Naive thymus-derived CD4-positive, alpha-beta T cell (primary cell): ENCODE data around the gene NBR1. TPM values are rescaled to one million over a fixed set of nuclear protein-coding genes. Genes with fewer than 3 reads are reported as not detected.
A peak's percentile ranks its signal among the peaks of the same experiment; 100 is the strongest.

Experiments used
- ATAC-seq: fragments of 150-1000 bp; cut with Tn5 transposase; 2 replicates; pipeline ENCODE4 v1.10.0; 2021; ENCODE audit warnings: mild to moderate bottlenecking, moderate library complexity
- CTCF ChIA-PET: fragments of 350-600 bp; sonication (Branson Sonifier 250); formaldehyde crosslinking; loops from one replicate; lab custom pipeline; 2021; ENCODE audit warnings: antibody characterized with exemption; lab: Charles Lee
- POLR2A ChIA-PET: fragments of 350-600 bp; sonication (Branson Sonifier 250); formaldehyde crosslinking; loops from one replicate; lab custom pipeline; 2021; ENCODE audit warnings: antibody characterized with exemption, inconsistent platforms; lab: Charles Lee
- DNase-seq, 9 donors: peaks; one replicate each; pipeline versions ENCODE4 v3.0.0 to v3.0.0-alpha.2; 2020 to 2022; ENCODE audit warnings: mixed read lengths in 1 of 9
- H3K27ac ChIP-seq: one replicate; pipeline ENCODE4 v1.7.0; 2013; ENCODE audit warnings: mild to moderate bottlenecking, low read depth, low read length, moderate library complexity
- H3K27me3 ChIP-seq, 2 donors: one replicate each; pipeline ENCODE4 v1.7.0; 2013; ENCODE audit warnings: low read length in 2 of 2, mild to moderate bottlenecking in 2 of 2, moderate library complexity in 2 of 2; ENCODE audit not compliant: control insufficient read depth in 2 of 2, insufficient read depth in 2 of 2
- H3K36me3 ChIP-seq, 3 experiments: 1 replicate in 2 of 3; 2 replicates in 1 of 3; pipeline ENCODE4 v1.7.0; 2013; ENCODE audit warnings: low read length in 3 of 3, mild to moderate bottlenecking in 3 of 3, moderate library complexity in 1 of 3; ENCODE audit not compliant: insufficient read depth in 3 of 3, control insufficient read depth in 2 of 3
- H3K4me1 ChIP-seq, 2 donors: one replicate each; pipeline ENCODE4 v1.7.0; 2013; ENCODE audit warnings: low read length in 2 of 2, mild to moderate bottlenecking in 2 of 2, moderate library complexity in 1 of 2; ENCODE audit not compliant: control insufficient read depth in 2 of 2, insufficient read depth in 2 of 2
- H3K4me3 ChIP-seq: 2 replicates; pipeline ENCODE4 v1.7.0; 2013; ENCODE audit warnings: mild to moderate bottlenecking, low read length
- H3K9me3 ChIP-seq, 3 experiments: 1 replicate in 2 of 3; 2 replicates in 1 of 3; pipeline ENCODE4 v1.7.0; 2013; ENCODE audit warnings: low read length in 3 of 3; ENCODE audit not compliant: control insufficient read depth in 2 of 3
- H3K27ac Mint-ChIP-seq, 9 donors: one replicate each; pipeline ENCODE4 v1.8.0; 2020 to 2022; ENCODE audit warnings: mixed read lengths in 9 of 9, mild to moderate bottlenecking in 8 of 9, moderate library complexity in 5 of 9, inconsistent platforms in 2 of 9
- H3K27me3 Mint-ChIP-seq, 5 donors: one replicate each; pipeline ENCODE4 v1.8.0; 2021 to 2022; ENCODE audit warnings: mixed read lengths in 5 of 5, mild to moderate bottlenecking in 1 of 5
- H3K36me3 Mint-ChIP-seq, 5 donors: one replicate each; pipeline ENCODE4 v1.8.0; 2020 to 2022; ENCODE audit warnings: mixed read lengths in 5 of 5, mild to moderate bottlenecking in 3 of 5, inconsistent platforms in 1 of 5
- H3K4me1 Mint-ChIP-seq, 7 donors: one replicate each; pipeline ENCODE4 v1.8.0; 2020 to 2022; ENCODE audit warnings: mixed read lengths in 7 of 7, mild to moderate bottlenecking in 3 of 7, inconsistent platforms in 1 of 7
- H3K4me3 Mint-ChIP-seq, 10 donors: one replicate each; pipeline ENCODE4 v1.8.0; 2020 to 2022; ENCODE audit warnings: mild to moderate bottlenecking in 10 of 10, mixed read lengths in 10 of 10, moderate library complexity in 6 of 10, inconsistent platforms in 2 of 10
- H3K9me3 Mint-ChIP-seq, 11 donors: one replicate each; pipeline ENCODE4 v1.8.0; 2020 to 2022; ENCODE audit warnings: mixed read lengths in 11 of 11, mild to moderate bottlenecking in 4 of 11, inconsistent platforms in 1 of 11, moderate library complexity in 1 of 11
- intact Hi-C, 2 donors: fragments of 100-400 bp; cut with micrococcal nuclease; formaldehyde crosslinking; loops; one replicate each; pipeline ENCODE4 v1.15.1; 2023
- polyA plus RNA-seq, 2 donors: library from polyadenylated mRNA; unstranded; fragments of 300-500 nt; fragmentation: Illumina TruSeq; gene quantifications; one replicate each; pipeline ENCODE4 v1.2.3, GENCODE V29; 2021
- total RNA-seq, 6 experiments: library from RNA in 5 of 6; stranded (reverse) in 5 of 6; gene quantifications; 1 replicate in 5 of 6; 2 replicates in 1 of 6; pipeline ENCODE4 v1.2.3 and lab custom pipeline; 2021 to 2026

The NBR1 gene
- total and polyA plus RNA-seq, 7 experiments from 2014 or later = 44.6 to 93.2 (median 72.2) TPM

DNA sequence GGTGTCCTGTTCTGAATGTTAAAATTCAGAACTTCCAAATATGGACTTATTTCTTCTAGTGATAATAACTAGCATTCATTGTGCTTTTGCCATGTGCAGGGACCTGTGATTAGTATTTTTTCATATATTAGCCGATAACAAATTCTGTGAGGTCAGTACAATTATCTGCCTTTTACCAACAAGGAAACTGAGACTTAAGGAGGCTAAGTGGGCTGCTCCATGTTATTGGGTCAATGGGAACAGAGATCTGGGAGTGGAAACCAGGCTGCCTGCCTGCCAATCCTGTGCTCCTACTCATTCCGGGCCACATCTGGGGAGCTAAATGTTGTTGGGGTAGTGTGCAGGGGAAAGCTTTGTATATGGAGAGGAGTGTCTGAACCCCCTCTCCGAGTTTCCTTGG is 44.3 kb downstream of the NBR1 start:
- no peaks in the 10 kb centered on the region for H3K27me3 ChIP-seq
- H3K4me1 ChIP-seq = peaks cover 17 to 24% of the 10 kb centered on the region in 2 donors
- DNase-seq (no peak), ATAC-seq (no peak)
- ChIA-PET CTCF (no interaction called here), POLR2A (interaction anchor here (6.1 kb wide), 1 partner anchor 101 kb away, joined by 64 read pairs; no protein-coding TSS in a partner anchor)
- Mint-ChIP-seq H3K27me3 (no peaks in the 10 kb centered on the region), H3K9me3 (peaks cover 0 to 2% (median 0%) of the 10 kb centered on the region in 11 donors), H3K4me3 (no peak overlapping the region), H3K4me1 (peaks cover 28 to 73% (median 64%) of the 10 kb centered on the region in 7 donors), H3K27ac (no peak overlapping the region), H3K36me3 (peaks cover 0 to 19% (median 5%) of the 10 kb centered on the region in 5 donors)
- H3K4me3 ChIP-seq = no peak overlapping the region
- peaks cover 0 to 20% (median 0%) of the 10 kb centered on the region in 3 experiments for H3K36me3 ChIP-seq
- H3K27ac ChIP-seq = no peak overlapping the region
- intact Hi-C loops = loop anchor here (10.0 kb wide), 2 partner anchors 191 to 269 kb away; partner anchors contain the start of genes DHX8 (in 2 of the 2), RND2 (in 1 of the 2) and VAT1 (in 1 of the 2)
- H3K9me3 ChIP-seq = no peaks in the 10 kb centered on the region

DNA sequence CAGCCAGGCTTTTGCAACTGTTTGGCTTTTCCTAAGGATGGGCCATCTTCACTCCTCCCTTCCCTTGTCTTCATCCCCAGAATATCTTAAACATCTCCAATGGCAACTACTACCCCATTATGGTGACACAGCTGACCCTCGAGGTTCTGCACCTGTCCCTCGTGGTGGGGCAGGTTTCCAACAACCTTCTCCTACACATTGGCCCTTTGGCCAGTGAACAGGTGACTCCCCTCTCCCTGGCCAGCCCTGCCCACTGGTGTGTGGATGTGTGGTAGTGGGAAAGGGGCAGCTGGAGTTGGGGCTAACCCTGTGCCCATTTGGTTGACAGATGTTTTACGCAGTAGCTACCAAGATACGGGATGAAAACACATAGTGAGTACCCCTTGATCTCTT is 45.4 kb downstream of the NBR1 start:
- H3K9me3 Mint-ChIP-seq = peaks cover 0 to 2% (median 0%) of the 10 kb centered on the region in 11 donors
- H3K4me1 Mint-ChIP-seq = peaks cover 22 to 63% (median 53%) of the 10 kb centered on the region in 7 donors
- H3K27me3 ChIP-seq = no peaks in the 10 kb centered on the region
- H3K27me3 Mint-ChIP-seq = no peaks in the 10 kb centered on the region
- H3K36me3 ChIP-seq = peaks cover 0 to 20% (median 0%) of the 10 kb centered on the region in 3 experiments
- H3K27ac Mint-ChIP-seq = peak overlapping the region in 2 of 9 donors; percentile 21 to 35
- POLR2A ChIA-PET = interaction anchor here (0.8 to 6.1 kb wide), 4 partner anchors 37 to 154 kb away, joined by 3 to 64 read pairs (median 4); partner anchors contain the start of gene NBR1
- peaks cover 10 to 15% of the 10 kb centered on the region in 2 donors for H3K4me1 ChIP-seq
- DNase-seq (no peak), ATAC-seq (no peak)
- no peaks in the 10 kb centered on the region for H3K9me3 ChIP-seq
- no peak overlapping the region for H3K4me3 ChIP-seq
- intact Hi-C loops = loop anchor here (10.0 kb wide), 2 partner anchors 192 to 268 kb away; partner anchors contain the start of genes DHX8 (in 2 of the 2), RND2 (in 1 of the 2) and VAT1 (in 1 of the 2)
- H3K36me3 Mint-ChIP-seq = peaks cover 0 to 19% (median 5%) of the 10 kb centered on the region in 5 donors
- no peak overlapping the region for H3K27ac ChIP-seq
- CTCF ChIA-PET = no interaction called here
- no peak overlapping the region for H3K4me3 Mint-ChIP-seq

GRCh38 chr17:43216762-43217613 is 46.0 kb downstream of the NBR1 start:
- H3K4me1 ChIP-seq = peaks cover 10 to 15% of the 10 kb centered on the region in 2 donors
- Mint-ChIP-seq H3K27ac (peak overlapping the region in 7 of 9 donors; percentile 7 to 78 (median 35)), H3K36me3 (peaks cover 0 to 19% (median 5%) of the 10 kb centered on the region in 5 donors), H3K4me1 (peaks cover 21 to 57% (median 48%) of the 10 kb centered on the region in 7 donors), H3K4me3 (peak overlapping the region in 2 of 10 donors; percentile 23 to 73), H3K27me3 (no peaks in the 10 kb centered on the region), H3K9me3 (no peaks in the 10 kb centered on the region)
- no peak overlapping the region for H3K4me3 ChIP-seq
- ChIA-PET POLR2A (interaction anchor here (0.5 to 1.6 kb wide), 6 partner anchors 15 to 154 kb away, joined by 3 to 14 read pairs (median 4); partner anchors contain the start of gene NBR1), CTCF (interaction anchor here (1.0 kb wide), 1 partner anchor 122 kb away, joined by 4 read pairs; no protein-coding TSS in a partner anchor)
- intact Hi-C loops = loop anchor here (10.0 kb wide), 2 partner anchors 192 to 268 kb away; partner anchors contain the start of genes DHX8 (in 2 of the 2), RND2 (in 1 of the 2) and VAT1 (in 1 of the 2)
- no peak for ATAC-seq
- no peaks in the 10 kb centered on the region for H3K9me3 ChIP-seq
- H3K36me3 ChIP-seq = peaks cover 0 to 20% (median 0%) of the 10 kb centered on the region in 3 experiments
- no peaks in the 10 kb centered on the region for H3K27me3 ChIP-seq
- no peak overlapping the region for H3K27ac ChIP-seq
- DNase-seq = no peak

DNA sequence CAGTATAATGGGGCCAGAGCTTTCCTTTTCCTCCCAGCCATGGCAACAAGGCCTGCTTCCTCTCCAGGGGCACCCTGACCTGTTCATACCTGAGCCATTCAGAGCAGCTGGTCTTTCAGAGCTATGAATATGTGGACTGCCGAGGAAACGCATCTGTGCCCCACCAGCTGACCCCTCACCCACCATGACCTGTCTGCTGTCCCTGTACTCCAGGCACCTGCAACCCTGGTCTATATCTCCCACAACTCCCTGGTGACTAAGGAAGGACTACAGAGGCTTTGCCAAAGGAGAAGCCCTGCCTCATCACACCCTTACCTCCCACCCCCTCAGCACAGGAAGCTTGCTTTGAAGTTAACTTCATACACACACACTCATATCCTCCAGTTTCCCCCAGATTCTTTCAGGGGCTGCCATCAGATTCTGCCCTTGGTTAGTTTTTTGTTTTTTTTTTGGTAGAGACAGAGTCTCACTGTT is 46.6 kb downstream of the NBR1 start:
- H3K27ac ChIP-seq = no peak overlapping the region
- DNase-seq = peak in 1 of 9 donors; percentile 3
- H3K4me3 Mint-ChIP-seq = peak overlapping the region in 5 of 10 donors; percentile 5 to 73 (median 23)
- no peak for ATAC-seq
- H3K36me3 Mint-ChIP-seq = peaks cover 0 to 17% (median 5%) of the 10 kb centered on the region in 5 donors
- peaks cover 16 to 50% (median 42%) of the 10 kb centered on the region in 7 donors for H3K4me1 Mint-ChIP-seq
- H3K27ac Mint-ChIP-seq = peak overlapping the region; percentile 9 to 92 (median 63)
- no peak overlapping the region for H3K4me3 ChIP-seq
- H3K9me3 ChIP-seq = no peaks in the 10 kb centered on the region
- intact Hi-C loops = loop anchor here (10.0 kb wide), 2 partner anchors 193 to 267 kb away; partner anchors contain the start of genes DHX8 (in 2 of the 2), RND2 (in 1 of the 2) and VAT1 (in 1 of the 2)
- H3K27me3 ChIP-seq = no peaks in the 10 kb centered on the region
- peaks cover 0 to 20% (median 0%) of the 10 kb centered on the region in 3 experiments for H3K36me3 ChIP-seq
- CTCF ChIA-PET = interaction anchor here (0.8 to 1.0 kb wide), 2 partner anchors 117 to 121 kb away, joined by 3 to 4 read pairs; no protein-coding TSS in a partner anchor
- no peaks in the 10 kb centered on the region for H3K27me3 Mint-ChIP-seq
- POLR2A ChIA-PET = interaction anchor here (0.5 to 1.6 kb wide), 5 partner anchors 16 to 143 kb away, joined by 3 to 14 read pairs (median 5); no protein-coding TSS in a partner anchor
- peaks cover 5 to 10% of the 10 kb centered on the region in 2 donors for H3K4me1 ChIP-seq
- H3K9me3 Mint-ChIP-seq = no peaks in the 10 kb centered on the region

GRCh38 chr17:43219001-43219400 is 48.0 kb downstream of the NBR1 start:
- no peaks in the 10 kb centered on the region for H3K9me3 ChIP-seq
- POLR2A ChIA-PET = no interaction called here

More at GRCh38 chr17:43219001-43219400, 48.0 kb downstream of the NBR1 start:
- Mint-ChIP-seq H3K27me3 (no peaks in the 10 kb centered on the region), H3K4me1 (peaks cover 8 to 37% (median 29%) of the 10 kb centered on the region in 7 donors), H3K36me3 (peaks cover 3 to 17% (median 9%) of the 10 kb centered on the region in 5 donors), H3K4me3 (no peak overlapping the region), H3K27ac (peak overlapping the region in 3 of 9 donors; percentile 33 to 68 (median 67)), H3K9me3 (no peaks in the 10 kb centered on the region)
- intact Hi-C loops = loop anchor here (10.0 kb wide), 2 partner anchors 194 to 266 kb away; partner anchors contain the start of genes DHX8 (in 2 of the 2), RND2 (in 1 of the 2) and VAT1 (in 1 of the 2)
- CTCF ChIA-PET = no interaction called here
- H3K27ac ChIP-seq = no peak overlapping the region
- H3K4me3 ChIP-seq = no peak overlapping the region
- peaks cover 0 to 20% (median 0%) of the 10 kb centered on the region in 3 experiments for H3K36me3 ChIP-seq
- peaks cover 0 to 10% of the 10 kb centered on the region in 2 donors for H3K4me1 ChIP-seq
- H3K27me3 ChIP-seq = no peaks in the 10 kb centered on the region
- ATAC-seq = no peak
- no peak for DNase-seq
